ENCODE results near the gene C11orf52. TPM values are rescaled to one million over a fixed set of nuclear protein-coding genes. Genes with fewer than 3 reads are reported as not detected.

The C11orf52 gene
- total RNA-seq, 1 experiment from 2014 or later = 4.0 TPM

GRCh38 chr11:111974446-111974845 lies 55.7 kb downstream of the C11orf52 start:
- Histone ChIP-seq H3K79me1 (ENCODE audit: insufficient read depth, low read depth, low read length, poor library complexity, severe bottlenecking) (no peaks in the 10 kb centered on the region), H2BK15ac (ENCODE audit: low read depth, low read length) (no peak overlapping the region), H3K4me2 (ENCODE audit: insufficient read depth, insufficient read length, low read length) (no peak overlapping the region), H3K4me1 (ENCODE audit: insufficient read depth, low read length) (peaks cover 4% of the 10 kb centered on the region; the same call in 1 of the 2 replicates), H2BK5ac (ENCODE audit: insufficient read length, low read length) (no peak overlapping the region), H2BK20ac (ENCODE audit: low read depth, low read length, poor library complexity, severe bottlenecking) (no peak overlapping the region), H4K20me1 (ENCODE audit: control insufficient read depth, insufficient read depth, insufficient read length) (no peaks in the 10 kb centered on the region), H3K23me2 (ENCODE audit: insufficient read length, low read depth, low read length, poor library complexity, severe bottlenecking) (peaks cover 10% of the 10 kb centered on the region), H3K14ac (ENCODE audit: insufficient read depth, low read length) (no peak overlapping the region), H2BK12ac (ENCODE audit: insufficient read length, low read depth, low read length) (no peak overlapping the region), H4K5ac (ENCODE audit: insufficient read length, low read depth, low read length) (no peak overlapping the region), H3K27me3 (ENCODE audit: insufficient read depth, low read length) (no peaks in the 10 kb centered on the region), H2BK120ac (ENCODE audit: low read depth, low read length, poor library complexity, severe bottlenecking) (no peak overlapping the region), H3K9me3 (ENCODE audit: control insufficient read depth, low read depth, low read length) (no peaks in the 10 kb centered on the region), H3K79me2 (ENCODE audit: insufficient read depth, low read length) (no peaks in the 10 kb centered on the region), H4K91ac (ENCODE audit: insufficient read length, low read depth, low read length) (no peak overlapping the region), H3K9ac (ENCODE audit: extremely low read depth, insufficient read length, low read length) (no peak overlapping the region), H3T11ph (ENCODE audit: low read length) (no peak overlapping the region), H2AK5ac (ENCODE audit: insufficient read length, low read length) (no peak overlapping the region), H3K18ac (ENCODE audit: insufficient read length, low read depth, low read length) (no peak overlapping the region), H4K8ac (replicated peaks; ENCODE audit: insufficient read length, low read depth, low read length) (no peak overlapping the region), H2AFZ (ENCODE audit: low read length) (no peak overlapping the region), H3K4ac (ENCODE audit: low read depth, low read length) (no peak overlapping the region), H3K23ac (ENCODE audit: insufficient read length, low read depth, low read length) (no peak overlapping the region), H3K27ac (ENCODE audit: insufficient read length, low read depth, low read length) (no peak overlapping the region), H3K56ac (ENCODE audit: insufficient read length, low read depth, low read length) (no peak overlapping the region)
- Mint-ChIP-seq H3K4me3 (no peak overlapping the region), H3K36me3 (ENCODE audit: insufficient read depth in 1 of 3, low read depth in 3 of 3) (peaks cover 7 to 16% (median 13%) of the 10 kb centered on the region in 3 experiments; a peak in 6 of 7 replicates), H3K9me3 (no peaks in the 10 kb centered on the region), H3K27ac (no peak overlapping the region), H3K4me1 (peaks cover 28 to 29% of the 10 kb centered on the region in 2 experiments), H3K27me3 (ENCODE audit: low read depth) (peaks cover 12% of the 10 kb centered on the region)
- DNase-seq = no peak
- no peak for TF ChIP-seq CTCF (conservative IDR thresholded peaks at IDR 0.05)
- no CpG with 5 or more reads among the region's 2 CpGs for WGBS (ENCODE audit: extremely low coverage, insufficient read length, low lambda C conversion rate)

Data from H9 (cell line).